Adipocyte (in vitro differentiated cells): ENCODE data around the gene MYO1E.

Source experiments
- DNase-seq: peaks from one replicate; pipeline ENCODE4 v3.0.0-alpha.2; 2015; ENCODE audit warnings: low read depth
- H3K27me3 ChIP-seq: replicated peaks from 2 replicates; pipeline ENCODE4 v1.7.0; 2013; ENCODE audit warnings: mild to moderate bottlenecking, low read length, moderate library complexity; ENCODE audit not compliant: control insufficient read depth, insufficient read depth
- H3K36me3 ChIP-seq: 2 replicates; pipeline ENCODE4 v1.7.0; 2013; ENCODE audit warnings: low read length, mild to moderate bottlenecking, moderate library complexity; ENCODE audit not compliant: control insufficient read depth, insufficient read depth, severe bottlenecking
- H3K4me1 ChIP-seq: 2 replicates; pipeline ENCODE4 v1.7.0; 2013; ENCODE audit warnings: mild to moderate bottlenecking, low read length, moderate library complexity; ENCODE audit not compliant: control insufficient read depth, insufficient read depth
- H3K4me3 ChIP-seq: 2 replicates; pipeline ENCODE4 v1.7.0; 2013; ENCODE audit warnings: mild to moderate bottlenecking, low read length, moderate library complexity
- H3K9ac ChIP-seq: 2 replicates; pipeline ENCODE4 v1.7.0; 2013; ENCODE audit warnings: mild to moderate bottlenecking, low read length, moderate library complexity
- H3K9me3 ChIP-seq: 2 replicates; pipeline ENCODE4 v1.7.0; 2013; ENCODE audit warnings: mild to moderate bottlenecking, low read length, moderate library complexity; ENCODE audit not compliant: control insufficient read depth

The MYO1E gene

DNA sequence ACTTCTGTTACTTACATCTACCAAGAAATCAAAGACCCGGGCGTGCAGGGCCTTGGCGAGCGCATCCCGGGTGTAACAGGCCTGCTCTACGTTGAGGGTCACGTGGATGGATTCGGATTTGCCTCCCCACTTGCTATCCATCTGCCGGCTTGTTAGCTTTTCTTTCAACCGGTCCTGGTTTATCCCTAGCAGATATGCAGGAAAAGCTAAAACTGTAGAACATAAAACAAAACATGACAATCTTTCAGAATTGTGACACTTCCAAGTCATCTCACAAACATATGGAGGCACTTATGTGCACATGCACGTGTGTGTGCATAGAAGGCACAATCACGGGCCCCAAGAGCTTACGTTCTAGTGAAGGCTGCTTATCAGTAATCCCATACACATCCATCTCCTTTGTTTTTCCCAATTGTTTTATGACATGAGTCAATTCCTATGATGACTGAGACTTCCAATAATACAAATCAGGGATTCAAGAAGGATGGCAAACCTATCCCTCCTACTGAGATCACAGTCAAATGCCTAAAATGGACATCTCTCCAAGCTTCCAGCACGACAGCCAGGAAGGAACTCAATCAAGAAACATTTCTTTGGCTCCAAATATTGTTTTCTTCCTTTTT lies 154.7 kb downstream of the MYO1E start:
- Histone ChIP-seq H3K9ac (no peak overlapping the region), H3K4me3 (no peak overlapping the region), H3K27me3 (no peaks in the 10 kb centered on the region), H3K9me3 (no peaks in the 10 kb centered on the region), H3K36me3 (peaks cover 78% of the 10 kb centered on the region), H3K4me1 (peaks cover 7% of the 10 kb centered on the region)
- DNase-seq: no peak

DNA sequence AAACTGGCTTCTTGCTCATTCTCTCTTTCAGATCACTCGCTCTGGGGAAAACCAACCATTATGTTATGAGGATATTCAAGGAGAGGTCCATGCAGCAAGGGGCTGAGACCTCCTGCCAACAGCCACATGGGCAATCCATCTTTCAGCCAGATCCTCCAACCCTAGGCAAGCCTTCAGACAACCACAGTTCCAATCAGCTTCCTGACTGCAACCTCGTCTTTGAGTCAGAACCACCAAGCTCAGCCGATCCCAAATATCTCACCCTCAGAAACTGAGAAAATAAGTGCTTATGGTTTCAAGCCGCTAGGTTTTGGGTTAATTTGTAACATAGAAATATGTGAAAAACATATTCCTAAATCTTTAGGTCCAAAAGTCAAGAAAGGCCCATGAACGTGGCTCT lies 155.8 kb downstream of the MYO1E start:
- Histone ChIP-seq H3K27me3 (no peaks in the 10 kb centered on the region), H3K4me1 (peaks cover 7% of the 10 kb centered on the region), H3K4me3 (no peak overlapping the region), H3K36me3 (peaks cover 79% of the 10 kb centered on the region), H3K9ac (no peak overlapping the region), H3K9me3 (no peaks in the 10 kb centered on the region)
- DNase-seq: no peak

DNA sequence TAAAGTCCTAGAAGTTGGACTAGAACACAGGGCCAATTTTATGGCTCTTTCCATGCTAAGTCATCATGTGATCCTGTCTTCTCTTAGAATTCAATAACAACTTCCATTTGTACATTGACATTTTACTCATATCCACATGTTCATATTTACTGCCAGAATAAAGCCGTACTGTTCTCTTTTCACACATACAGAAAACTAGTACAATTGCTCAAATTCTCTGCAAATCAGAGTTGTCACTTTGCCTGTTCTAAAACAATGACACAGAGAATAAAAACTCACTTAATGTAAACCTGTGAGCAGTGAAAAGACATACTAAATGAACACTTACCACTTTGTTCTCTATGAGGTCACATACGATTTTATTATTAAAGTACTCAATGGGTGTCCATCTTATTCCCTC lies 162.5 kb downstream of the MYO1E start:
- H3K4me1 ChIP-seq: peaks cover 16% of the 10 kb centered on the region
- H3K9me3 ChIP-seq: no peaks in the 10 kb centered on the region
- no peak overlapping the region for H3K9ac ChIP-seq
- H3K27me3 ChIP-seq: no peaks in the 10 kb centered on the region
- no peak overlapping the region for H3K4me3 ChIP-seq
- peaks cover 72% of the 10 kb centered on the region for H3K36me3 ChIP-seq
- DNase-seq: no peak

DNA sequence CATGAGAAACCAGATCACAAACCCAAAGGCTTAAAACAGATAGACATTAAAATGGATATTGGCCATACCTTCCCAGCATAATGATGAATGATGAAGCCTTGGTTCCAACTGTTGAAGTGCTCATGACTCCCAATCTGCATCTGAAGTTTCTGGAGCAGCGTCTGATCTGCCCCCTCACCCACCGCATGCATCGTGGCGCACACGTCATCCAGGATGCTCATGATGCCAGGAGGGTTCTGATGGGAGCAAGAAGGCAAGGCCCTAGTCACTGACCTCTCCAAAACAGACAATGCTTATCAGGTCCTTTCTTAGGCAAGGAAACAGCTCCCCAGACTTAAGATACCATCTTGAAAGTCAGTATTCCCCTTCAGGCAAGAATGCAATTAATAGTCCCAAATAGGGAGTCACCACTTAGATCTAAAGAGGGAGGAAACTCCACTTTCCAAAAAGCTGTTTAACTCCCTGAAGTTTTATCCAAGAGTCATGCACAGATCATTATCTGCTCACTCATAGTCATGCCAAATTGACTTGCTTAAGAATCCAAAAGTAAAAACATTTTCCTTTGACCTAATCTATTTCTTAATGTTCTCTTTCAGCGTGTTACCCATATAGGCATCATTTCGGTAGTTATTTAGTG lies 163.9 kb downstream of the MYO1E start:
- no peak overlapping the region for H3K9ac ChIP-seq
- H3K4me3 ChIP-seq: peak overlapping the region; percentile 23
- H3K9me3 ChIP-seq: no peaks in the 10 kb centered on the region
- H3K4me1 ChIP-seq: peaks cover 19% of the 10 kb centered on the region
- peak; percentile 52 for DNase-seq
- H3K36me3 ChIP-seq: peaks cover 72% of the 10 kb centered on the region
- no peaks in the 10 kb centered on the region for H3K27me3 ChIP-seq

DNA sequence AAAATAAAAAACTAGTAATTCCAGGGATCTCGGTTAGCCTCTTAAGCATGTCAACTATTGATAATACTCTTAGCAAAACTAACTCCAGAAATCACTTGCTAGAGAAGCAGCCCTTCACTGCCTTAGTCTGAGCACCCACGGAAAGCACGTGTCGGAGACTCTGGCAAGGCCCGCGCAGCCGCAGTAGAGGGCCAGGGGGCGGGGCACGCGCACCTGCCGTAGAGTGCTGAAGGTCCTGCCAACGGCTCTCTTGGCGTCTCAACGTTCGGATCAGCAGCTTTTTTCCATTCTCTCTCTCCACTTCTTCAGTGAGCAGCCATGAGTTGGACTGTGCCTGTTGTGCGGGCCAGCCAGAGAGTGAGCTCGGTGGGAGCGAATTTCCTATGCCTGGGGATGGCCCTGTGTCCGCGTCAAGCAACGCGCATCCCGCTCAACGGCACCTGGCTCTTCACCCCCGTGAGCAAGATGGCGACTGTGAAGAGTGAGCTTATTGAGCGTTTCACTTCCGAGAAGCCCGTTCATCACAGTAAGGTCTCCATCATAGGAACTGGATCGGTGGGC lies 166.0 kb downstream of the MYO1E start, which contains the start of gene LDHAL6B:
Gene LDHAL6B, plus strand, starts transcription at position 221 of the 561 bp plus-strand sequence. Its CDS starts 98 bp downstream, at position 319.
- H3K9me3 ChIP-seq: no peaks in the 10 kb centered on the region
- peaks cover 19% of the 10 kb centered on the region for H3K4me1 ChIP-seq
- peaks cover 79% of the 10 kb centered on the region for H3K36me3 ChIP-seq
- no peak within 1 kb of the TSS for H3K4me3 ChIP-seq
- H3K9ac ChIP-seq: no peak within 1 kb of the TSS
- DNase-seq: no peak
- no peaks in the 10 kb centered on the region for H3K27me3 ChIP-seq

DNA sequence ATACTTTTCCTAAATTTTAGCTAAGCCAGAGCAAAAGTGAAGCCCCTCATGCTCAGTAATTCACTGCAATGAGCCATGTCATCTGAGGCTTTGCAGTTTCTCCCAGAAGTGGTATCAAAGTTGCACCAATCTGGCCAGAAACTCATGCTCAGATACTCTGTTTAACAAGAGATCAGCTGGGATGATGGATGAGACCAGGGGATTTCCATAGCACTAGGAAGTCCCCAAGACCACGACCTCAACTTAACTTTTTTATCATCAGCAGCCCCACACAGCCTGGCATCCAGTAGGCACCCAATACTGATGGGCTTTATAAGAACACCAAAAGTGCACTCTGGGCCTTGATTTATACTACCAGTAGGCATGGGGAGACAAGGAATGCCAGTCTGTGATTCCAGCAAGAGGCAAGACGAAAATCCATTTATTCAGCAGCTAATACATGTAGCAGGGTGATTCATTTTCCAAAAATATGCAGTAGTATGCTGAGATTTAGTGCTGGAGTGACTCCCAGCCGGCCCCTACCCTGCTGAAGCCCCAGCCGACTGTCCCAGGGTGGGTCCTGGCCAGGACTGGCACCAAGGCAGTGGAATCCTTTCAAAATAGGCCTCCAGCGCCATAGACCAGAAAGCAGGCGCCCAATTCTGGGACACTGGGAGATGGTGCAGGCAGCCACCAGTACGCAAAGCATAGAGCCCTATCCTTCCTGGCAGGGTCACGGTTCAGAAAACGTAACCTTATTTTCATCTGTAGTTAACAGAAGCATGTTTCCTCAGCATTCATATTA lies 166.6 kb downstream of the MYO1E start:
- no peak for DNase-seq
- Histone ChIP-seq H3K4me3 (no peak overlapping the region), H3K36me3 (peaks cover 85% of the 10 kb centered on the region), H3K4me1 (peaks cover 21% of the 10 kb centered on the region), H3K9me3 (no peaks in the 10 kb centered on the region), H3K9ac (no peak overlapping the region), H3K27me3 (no peaks in the 10 kb centered on the region)

DNA sequence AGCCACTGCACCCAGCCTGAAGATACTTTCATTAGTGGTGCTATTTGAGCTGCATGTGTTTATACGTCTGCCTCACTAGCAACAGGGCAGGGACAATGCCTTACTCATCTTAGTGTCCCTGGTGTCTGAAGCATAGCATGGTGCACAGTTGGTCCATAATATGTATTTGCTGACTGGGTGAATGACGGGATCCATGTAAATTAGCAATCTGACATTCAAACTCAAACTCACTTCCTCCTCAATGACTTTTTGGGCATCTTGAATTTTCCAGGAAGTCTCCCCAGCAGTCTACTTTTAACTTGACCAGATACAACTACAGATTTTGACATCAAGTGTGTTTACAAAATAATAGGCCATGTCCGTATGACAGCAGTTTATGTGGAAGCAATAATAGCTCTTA lies 169.0 kb downstream of the MYO1E start:
- no peak overlapping the region for H3K4me3 ChIP-seq
- no peaks in the 10 kb centered on the region for H3K9me3 ChIP-seq
- H3K36me3 ChIP-seq: peaks cover 80% of the 10 kb centered on the region
- H3K9ac ChIP-seq: no peak overlapping the region
- H3K27me3 ChIP-seq: no peaks in the 10 kb centered on the region
- no peak for DNase-seq
- H3K4me1 ChIP-seq: peaks cover 23% of the 10 kb centered on the region

DNA sequence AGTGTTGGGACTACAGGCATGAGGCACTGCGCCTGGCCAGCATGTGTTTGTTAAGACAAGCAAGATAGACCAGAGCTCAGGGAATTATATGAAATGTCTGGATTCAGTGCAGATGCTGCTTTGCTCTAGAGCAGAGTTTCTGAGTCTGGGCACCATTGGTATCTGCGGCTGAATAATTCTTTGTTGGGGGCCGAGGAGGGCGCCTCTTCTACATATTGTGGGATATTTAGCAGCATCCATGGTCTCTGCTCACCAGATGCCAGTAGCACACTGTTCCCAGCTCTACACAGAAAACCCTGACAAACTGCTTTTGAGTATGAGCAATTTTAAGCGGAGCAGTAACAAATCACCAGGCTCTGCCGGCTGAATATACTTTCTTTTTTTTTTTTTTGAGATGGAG lies 169.7 kb downstream of the MYO1E start:
- no peak for DNase-seq
- H3K9ac ChIP-seq: no peak overlapping the region
- peaks cover 74% of the 10 kb centered on the region for H3K36me3 ChIP-seq
- peaks cover 19% of the 10 kb centered on the region for H3K4me1 ChIP-seq
- no peaks in the 10 kb centered on the region for H3K9me3 ChIP-seq
- H3K4me3 ChIP-seq: no peak overlapping the region
- H3K27me3 ChIP-seq: no peaks in the 10 kb centered on the region

DNA sequence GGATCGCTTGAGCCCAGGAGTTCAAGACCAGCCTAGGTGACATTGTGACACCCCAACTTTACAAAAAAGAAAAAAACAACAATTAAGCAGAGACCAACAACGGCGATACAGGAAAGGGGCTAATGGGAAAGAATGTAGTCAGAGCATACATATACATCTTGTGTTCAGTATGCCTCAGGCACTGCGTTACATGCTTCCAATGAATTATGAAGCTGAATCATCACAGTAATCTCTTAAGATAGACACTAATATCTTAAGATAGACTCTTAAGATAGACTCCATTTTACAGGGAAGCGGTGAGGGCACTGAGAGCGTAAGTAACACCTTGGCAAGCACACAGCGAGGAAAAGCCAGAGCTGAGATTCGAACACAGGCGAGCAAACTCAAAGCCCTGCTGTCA lies 172.1 kb downstream of the MYO1E start:
- H3K27me3 ChIP-seq: no peaks in the 10 kb centered on the region
- H3K36me3 ChIP-seq: peaks cover 61% of the 10 kb centered on the region
- peak overlapping the region; percentile 63 for H3K9ac ChIP-seq
- no peaks in the 10 kb centered on the region for H3K9me3 ChIP-seq
- peaks cover 25% of the 10 kb centered on the region for H3K4me1 ChIP-seq
- no peak overlapping the region for H3K4me3 ChIP-seq
- DNase-seq: no peak

DNA sequence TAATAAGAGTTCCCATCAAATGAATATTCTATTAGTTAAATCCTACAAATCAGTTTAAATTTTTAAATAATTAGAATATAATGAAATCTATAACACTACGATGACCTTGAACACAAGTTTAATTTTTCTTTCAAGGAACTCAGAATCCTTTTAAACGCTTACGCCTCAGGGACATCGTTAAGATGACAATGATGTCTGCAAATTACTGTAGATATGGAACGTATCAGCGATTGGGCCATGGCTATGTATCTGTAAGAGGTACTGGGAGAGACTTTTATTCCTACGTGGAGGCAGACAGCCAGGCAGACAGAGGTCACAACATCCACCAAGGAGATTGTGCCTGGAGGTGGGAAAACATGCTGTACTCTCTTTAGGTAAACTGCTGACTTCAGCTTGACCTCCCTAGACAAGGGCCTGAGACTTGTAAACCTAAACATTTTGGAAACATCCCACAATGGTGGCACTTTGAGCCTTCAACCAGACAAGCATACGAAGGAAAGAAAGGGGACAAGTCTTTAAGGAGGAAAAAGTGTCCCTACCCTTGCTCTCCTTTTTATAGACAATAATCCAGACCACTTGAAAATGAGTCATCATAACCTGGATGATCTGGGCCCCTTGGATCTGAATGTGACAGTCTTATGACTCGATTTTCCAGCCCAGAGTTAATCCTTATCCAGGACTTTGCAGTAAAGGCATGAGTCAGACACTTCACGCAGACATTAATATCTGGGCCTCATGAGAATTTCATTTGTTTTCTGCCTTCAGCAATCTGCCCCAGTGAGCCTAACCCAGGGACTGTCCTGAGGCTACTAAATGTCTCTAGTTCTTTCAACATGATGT lies 172.8 kb downstream of the MYO1E start:
- peak; percentile 43 for DNase-seq
- H3K36me3 ChIP-seq: peaks cover 61% of the 10 kb centered on the region
- peak overlapping the region; percentile 9 for H3K4me3 ChIP-seq
- no peaks in the 10 kb centered on the region for H3K27me3 ChIP-seq
- H3K9me3 ChIP-seq: no peaks in the 10 kb centered on the region
- peaks cover 25% of the 10 kb centered on the region for H3K4me1 ChIP-seq
- H3K9ac ChIP-seq: peak overlapping the region; percentile 63
